Glomerular visceral epithelial cell (primary cell): ENCODE measurements around the gene NSUN2.

Experiments
- DNase-seq: peaks from one replicate; pipeline ENCODE4 v3.0.0-alpha.2; 2016; ENCODE audit errors: extremely low spot score

NSUN2 gene

GRCh38 chr5:6557807-6558575, 74.9 kb downstream of the NSUN2 start:
- DNase-seq = no peak

GRCh38 chr5:6556802-6557102, 76.1 kb downstream of the NSUN2 start:
- no peak for DNase-seq

DNA sequence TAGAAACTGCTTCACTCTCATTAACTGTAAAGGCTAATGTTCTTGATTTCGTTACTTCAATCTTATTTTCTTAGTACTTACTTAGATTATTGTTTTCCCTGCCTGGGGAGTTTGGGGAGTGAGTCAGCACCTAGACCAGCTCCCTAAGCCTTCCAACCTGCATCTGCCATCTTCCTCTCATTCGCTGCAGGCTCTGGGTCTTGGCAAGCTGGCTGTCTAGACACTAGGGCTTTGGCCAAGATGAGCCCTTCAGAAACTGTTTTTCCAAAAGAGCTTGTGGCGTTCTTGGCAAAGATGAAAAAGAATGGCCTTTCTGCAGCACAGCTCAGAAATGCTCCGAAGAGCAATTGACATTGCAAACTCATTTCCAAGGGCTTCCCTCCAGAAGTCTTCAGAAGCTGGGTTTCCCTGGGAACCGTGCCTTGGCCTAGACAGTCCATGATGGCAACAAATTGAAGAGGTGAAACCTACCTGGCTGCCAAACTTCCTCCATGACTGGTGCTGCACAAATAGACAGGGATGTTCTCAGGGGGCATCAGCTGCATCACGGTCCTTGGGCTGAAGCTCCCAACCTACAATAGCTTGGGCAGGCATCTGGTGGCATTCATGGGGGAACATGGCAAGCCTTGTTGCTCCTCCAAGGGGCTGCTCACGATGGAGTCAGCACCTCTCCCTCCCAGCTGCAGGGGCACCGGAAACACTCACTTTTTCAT, 76.6 kb downstream of the NSUN2 start:
- no peak for DNase-seq

GRCh38 chr5:6554812-6555211, 78.0 kb downstream of the NSUN2 start:
- DNase-seq = no peak

DNA sequence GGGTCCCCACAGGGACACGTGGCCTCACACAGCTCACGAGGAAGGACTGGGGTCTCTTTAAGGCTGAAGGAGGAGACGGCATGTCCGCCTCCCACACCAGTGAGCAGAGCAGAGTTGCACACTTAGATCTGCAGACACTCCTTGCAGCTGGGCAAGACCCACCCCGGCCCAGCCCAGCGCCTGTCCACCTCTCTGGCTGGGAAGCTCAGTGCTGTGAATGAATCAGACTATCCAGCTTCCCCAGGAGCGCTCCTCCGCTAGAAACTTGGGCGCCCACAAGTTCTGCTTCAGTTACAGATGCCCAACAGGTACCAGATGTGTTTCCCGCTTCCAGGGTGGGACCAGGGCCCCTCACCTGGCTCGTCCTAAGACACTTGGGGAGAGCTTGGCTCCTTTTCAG, 78.9 kb downstream of the NSUN2 start:
- DNase-seq = no peak

- no peak for DNase-seq
Measured at GRCh38 chr5:6552612-6553011, 80.2 kb downstream of the NSUN2 start.

- no peak for DNase-seq
Measured at GRCh38 chr5:6551955-6552313, 80.9 kb downstream of the NSUN2 start.

DNA sequence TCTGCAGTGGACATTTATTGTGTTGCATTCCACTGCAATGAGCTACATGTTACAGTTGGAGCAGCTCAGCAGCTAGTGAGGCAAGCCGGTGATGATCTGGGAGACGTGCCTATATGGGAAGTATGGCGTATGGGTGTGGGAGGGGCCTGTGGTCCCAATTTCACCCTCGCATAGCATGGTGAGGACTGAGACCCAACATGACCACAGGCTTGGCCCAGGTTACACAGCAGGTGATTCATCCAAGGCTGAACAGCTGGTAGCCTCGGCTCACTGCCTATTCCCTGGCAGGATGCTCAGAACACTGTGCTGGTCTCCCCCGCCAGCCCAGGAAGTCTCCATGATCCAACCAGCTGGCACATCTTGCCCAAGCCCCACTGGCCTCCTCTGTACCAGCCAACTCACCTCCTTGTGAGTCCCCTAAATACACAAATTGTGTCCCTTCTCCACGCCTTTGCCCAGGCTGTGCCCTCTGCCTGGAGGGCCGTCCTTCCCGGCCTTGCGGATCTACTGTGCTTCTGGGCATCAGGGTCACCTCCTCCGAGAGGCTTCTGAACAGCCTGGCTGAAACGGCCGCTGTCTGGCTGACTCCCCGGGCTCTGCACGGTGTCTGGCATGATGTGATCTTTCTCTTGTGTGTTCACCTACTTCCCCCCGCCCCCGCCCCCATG, 81.4 kb downstream of the NSUN2 start:
- DNase-seq = no peak

DNA sequence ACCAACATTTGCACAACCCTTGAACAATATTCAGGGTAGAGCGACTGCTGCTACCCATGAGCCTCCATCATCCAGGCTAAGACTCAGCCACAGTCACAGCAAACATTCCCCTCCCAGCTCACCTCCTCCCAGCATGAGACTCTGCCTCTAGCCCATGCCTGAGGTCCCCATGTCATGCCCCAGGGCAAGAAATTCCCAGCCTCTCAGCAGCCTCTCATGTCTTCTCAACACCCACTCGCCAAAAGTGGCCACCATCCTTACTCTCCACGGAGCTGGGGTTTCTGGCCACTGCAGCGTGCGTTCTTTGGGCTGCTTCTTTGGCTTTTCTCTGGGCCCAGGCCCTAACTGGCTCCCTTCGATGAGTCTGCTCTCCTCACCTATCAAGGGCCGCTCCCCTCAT, 82.2 kb downstream of the NSUN2 start:
- no peak for DNase-seq
